Measurements from ENCODE around the gene STAG3. TPM values are rescaled to one million over a fixed set of nuclear protein-coding genes. Genes with fewer than 3 reads are reported as not detected.
"Not testable (repeated sequence)": the region's sequence is repeated elsewhere in the genome, so short reads cannot be mapped to it uniquely, and the experiment has no call there.

Gene STAG3
- total and polyA plus RNA-seq, 2 of the 8 experiments (the other 6 are each of a cell fraction or from before 2014, with no cell fraction given) = 1.3 to 3.3 TPM

DNA sequence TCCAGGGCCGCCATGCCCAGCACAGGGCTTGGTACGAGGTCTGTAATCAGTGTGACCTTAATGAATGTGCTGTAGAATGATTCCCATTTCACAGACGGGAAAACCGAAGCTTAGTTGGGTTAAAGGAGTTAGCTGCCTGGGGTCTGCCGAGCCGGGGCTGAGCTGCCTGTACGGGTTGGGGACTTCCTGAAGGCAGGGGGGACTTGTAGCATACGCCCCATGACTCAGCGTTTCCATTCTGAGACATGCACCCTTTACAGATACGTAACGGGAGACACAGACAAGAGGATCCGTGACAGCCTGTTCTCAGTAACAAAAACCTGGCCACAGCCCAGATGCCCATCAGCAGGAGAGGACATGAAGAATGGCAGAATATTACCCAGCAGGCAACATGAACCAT is 65.7 kb downstream of the STAG3 start:
- H3K36me3 ChIP-seq (ENCODE audit: control insufficient read depth in 2 of 4, insufficient read depth in 4 of 4, low read length in 3 of 4); H3K4ac ChIP-seq (replicated peaks; ENCODE audit: insufficient read length, low read depth, low read length); H3K18ac ChIP-seq (ENCODE audit: extremely low read depth, low read length); H4K5ac ChIP-seq (ENCODE audit: insufficient read length, low read depth, low read length); H3K9ac ChIP-seq (replicated peaks in 1 of 4; ENCODE audit: extremely low read depth in 1 of 4, low read depth in 3 of 4, low read length in 3 of 4); H3K23ac ChIP-seq (ENCODE audit: insufficient read length); DNase-seq (ENCODE audit: low read depth in 1 of 2, low spot score in 2 of 2); H2BK15ac ChIP-seq (ENCODE audit: low read length); H3K14ac ChIP-seq (ENCODE audit: insufficient read length); H2BK12ac ChIP-seq (ENCODE audit: low read depth, low read length); H3K4me3 ChIP-seq (ENCODE audit: extremely low read depth in 1 of 4, insufficient read depth in 2 of 4, low read depth in 3 of 4, low read length in 4 of 4); FAIRE-seq; H2BK5ac ChIP-seq (ENCODE audit: low read depth, low read length); H4K8ac ChIP-seq (ENCODE audit: extremely low read depth, insufficient read depth, low read length); H3K23me2 ChIP-seq (ENCODE audit: low read depth, low read length); H3K9me3 ChIP-seq (ENCODE audit: insufficient read depth in 2 of 2, low read depth in 1 of 2, low read length in 1 of 2); H4K91ac ChIP-seq (replicated peaks; ENCODE audit: insufficient read length, low read length); H3K27ac ChIP-seq (ENCODE audit: low read depth, low read length); H4K20me1 ChIP-seq (replicated peaks in 1 of 2; ENCODE audit: control insufficient read depth in 1 of 2, insufficient read depth in 2 of 2, low read length in 2 of 2); POLR2A ChIA-PET (ENCODE audit: partially characterized antibody); H2AFZ ChIP-seq (ENCODE audit: low read length); H2BK20ac ChIP-seq (ENCODE audit: low read length); H3K27me3 ChIP-seq (replicated peaks in 1 of 4; ENCODE audit: control insufficient read depth in 3 of 4, extremely low read depth in 1 of 4, insufficient read depth in 3 of 4, low read length in 3 of 4); H3K56ac ChIP-seq (replicated peaks; ENCODE audit: insufficient read length, low read depth, low read length); H3K4me2 ChIP-seq (ENCODE audit: insufficient read depth in 1 of 2, low read depth in 2 of 2, low read length in 2 of 2); H2AK5ac ChIP-seq (ENCODE audit: low read depth, low read length); H2BK120ac ChIP-seq (replicated peaks; ENCODE audit: low read depth, low read length); H3K79me1 ChIP-seq (ENCODE audit: low read depth, low read length): not testable (repeated sequence)
- TF ChIP-seq BACH1 (IDR thresholded peaks at IDR 0.05; ENCODE audit: low read length) = peak; percentile 71
- peak; percentile 57; the same call in 1 of the 2 replicates for TF ChIP-seq MAFK (IDR thresholded peaks at IDR 0.05; ENCODE audit: low read depth, low read length)
- WGBS, 2 experiments (ENCODE audit: extremely low coverage in 1 of 2, insufficient coverage in 1 of 2, insufficient read length in 1 of 2, insufficient replicate concordance in 2 of 2, low coverage in 1 of 2, low lambda C conversion rate in 2 of 2, missing lambda C conversion rate in 1 of 2) = 84% methylated on average over 10 of the region's 12 CpGs; no CpG with 5 or more reads in 1 of the 2 experiments
- Histone ChIP-seq H3K4me1 (replicated peaks in 1 of 4; ENCODE audit: control insufficient read depth in 3 of 4, insufficient read depth in 4 of 4, low read length in 3 of 4) (peaks cover 5 to 15% (median 9%) of the 10 kb centered on the region in 4 experiments), H3K79me2 (ENCODE audit: control insufficient read depth in 1 of 2, insufficient read depth in 2 of 2, low read length in 2 of 2) (peaks cover 0 to 19% of the 10 kb centered on the region in 2 experiments; a peak in 2 of 4 replicates)
- CTCF ChIA-PET (ENCODE audit: partially characterized antibody) = interaction anchor here (1.3 kb wide), 3 partner anchors 16 to 101 kb away, joined by 3 to 6 read pairs (median 3); no protein-coding TSS in a partner anchor

All from H1 (cell line).